ENCODE results near the gene XPR1.

DNA sequence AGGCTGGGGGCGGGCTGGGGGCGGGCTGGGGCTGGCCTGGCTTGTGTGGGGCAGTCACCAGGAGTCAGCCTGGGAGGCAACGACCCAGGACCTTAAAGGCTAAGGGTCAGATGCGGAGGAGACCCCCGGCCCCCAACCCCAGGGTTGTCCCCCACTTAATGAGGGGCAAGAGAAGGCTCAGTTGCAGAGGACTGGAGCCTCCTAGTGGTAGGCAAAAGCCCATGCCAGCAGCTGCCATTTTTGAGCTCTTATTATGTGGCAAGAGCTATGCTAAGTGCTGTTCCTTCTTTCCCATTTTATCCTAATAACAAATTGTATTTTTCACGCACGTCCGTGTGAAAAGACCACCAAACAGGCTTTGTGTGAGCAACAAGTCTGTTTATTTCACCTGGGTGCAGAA, 288.9 kb downstream of the XPR1 start:
- TF ChIP-seq, protein P1, sequence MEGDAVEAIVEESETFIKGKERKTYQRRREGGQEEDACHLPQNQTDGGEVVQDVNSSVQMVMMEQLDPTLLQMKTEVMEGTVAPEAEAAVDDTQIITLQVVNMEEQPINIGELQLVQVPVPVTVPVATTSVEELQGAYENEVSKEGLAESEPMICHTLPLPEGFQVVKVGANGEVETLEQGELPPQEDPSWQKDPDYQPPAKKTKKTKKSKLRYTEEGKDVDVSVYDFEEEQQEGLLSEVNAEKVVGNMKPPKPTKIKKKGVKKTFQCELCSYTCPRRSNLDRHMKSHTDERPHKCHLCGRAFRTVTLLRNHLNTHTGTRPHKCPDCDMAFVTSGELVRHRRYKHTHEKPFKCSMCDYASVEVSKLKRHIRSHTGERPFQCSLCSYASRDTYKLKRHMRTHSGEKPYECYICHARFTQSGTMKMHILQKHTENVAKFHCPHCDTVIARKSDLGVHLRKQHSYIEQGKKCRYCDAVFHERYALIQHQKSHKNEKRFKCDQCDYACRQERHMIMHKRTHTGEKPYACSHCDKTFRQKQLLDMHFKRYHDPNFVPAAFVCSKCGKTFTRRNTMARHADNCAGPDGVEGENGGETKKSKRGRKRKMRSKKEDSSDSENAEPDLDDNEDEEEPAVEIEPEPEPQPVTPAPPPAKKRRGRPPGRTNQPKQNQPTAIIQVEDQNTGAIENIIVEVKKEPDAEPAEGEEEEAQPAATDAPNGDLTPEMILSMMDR (conservative IDR thresholded peaks at IDR 0.05): no peak
- no peak for TF ChIP-seq EZH2 (IDR thresholded peaks at IDR 0.05; ENCODE audit: low read depth)

All from PC-9 (cell line).